H9 (cell line): ENCODE results near the gene MAPK7. TPM values are rescaled to one million over a fixed set of nuclear protein-coding genes. Genes with fewer than 3 reads are reported as not detected.

Experiments used
- DNase-seq: peaks from one replicate; pipeline ENCODE4 v3.0.0-alpha.2; 2017
- H2AFZ ChIP-seq: one replicate; pipeline ENCODE4 v1.6.1; 2013; ENCODE audit warnings: mild to moderate bottlenecking, low read length, control low read depth, moderate library complexity
- H2AK5ac ChIP-seq: 2 replicates; pipeline ENCODE4 v1.6.1; 2013; ENCODE audit warnings: low read length, control low read depth, mixed read lengths; ENCODE audit not compliant: insufficient read length
- H2BK120ac ChIP-seq: one replicate; pipeline ENCODE4 v1.6.1; 2013; ENCODE audit warnings: low read depth, mild to moderate bottlenecking, low read length, control low read depth, inconsistent platforms; ENCODE audit not compliant: poor library complexity, severe bottlenecking
- H2BK12ac ChIP-seq: 2 replicates; pipeline ENCODE4 v1.6.1; 2013; ENCODE audit warnings: low read length, control low read depth, mixed read lengths, low read depth; ENCODE audit not compliant: insufficient read length
- H2BK15ac ChIP-seq: 2 replicates; pipeline ENCODE4 v1.6.1; 2013; ENCODE audit warnings: low read depth, low read length, control low read depth
- H2BK20ac ChIP-seq: one replicate; pipeline ENCODE4 v1.6.1; 2013; ENCODE audit warnings: low read depth, mild to moderate bottlenecking, low read length, control low read depth, inconsistent platforms; ENCODE audit not compliant: poor library complexity, severe bottlenecking
- H2BK5ac ChIP-seq: 2 replicates; pipeline ENCODE4 v1.6.1; 2013; ENCODE audit warnings: low read length, control low read depth, mixed read lengths; ENCODE audit not compliant: insufficient read length
- H3K14ac ChIP-seq: 2 replicates; pipeline ENCODE4 v1.6.1; 2013; ENCODE audit warnings: low read length, control low read depth; ENCODE audit not compliant: insufficient read depth
- H3K18ac ChIP-seq: 2 replicates; pipeline ENCODE4 v1.6.1; 2013; ENCODE audit warnings: low read depth, mild to moderate bottlenecking, mixed read lengths, low read length, control low read depth; ENCODE audit not compliant: insufficient read length
- H3K23ac ChIP-seq: 2 replicates; pipeline ENCODE4 v1.6.1; 2013; ENCODE audit warnings: low read length, control low read depth, mixed read lengths, low read depth; ENCODE audit not compliant: insufficient read length
- H3K23me2 ChIP-seq: 2 replicates; pipeline ENCODE4 v1.6.1; 2013; ENCODE audit warnings: low read depth, mild to moderate bottlenecking, mixed read lengths, low read length, control low read depth; ENCODE audit not compliant: insufficient read length, poor library complexity, severe bottlenecking
- H3K27ac ChIP-seq: 2 replicates; pipeline ENCODE4 v1.5.1; 2013; ENCODE audit warnings: low read length, control low read depth, mixed read lengths, low read depth; ENCODE audit not compliant: insufficient read length
- H3K27me3 ChIP-seq: 2 replicates; pipeline ENCODE4 v1.6.1; 2013; ENCODE audit warnings: low read length, control low read depth, inconsistent platforms; ENCODE audit not compliant: insufficient read depth
- H3K4ac ChIP-seq: 2 replicates; pipeline ENCODE4 v1.6.1; 2013; ENCODE audit warnings: low read depth, mild to moderate bottlenecking, control low read depth, inconsistent platforms, low read length, moderate library complexity
- H3K4me1 ChIP-seq: 2 replicates; pipeline ENCODE4 v1.6.1; 2013; ENCODE audit warnings: low read length, control low read depth, inconsistent platforms; ENCODE audit not compliant: insufficient read depth
- H3K4me2 ChIP-seq: 2 replicates; pipeline ENCODE4 v1.6.1; 2013; ENCODE audit warnings: low read length, control low read depth, mixed read lengths; ENCODE audit not compliant: insufficient read length, insufficient read depth
- H3K56ac ChIP-seq: 2 replicates; pipeline ENCODE4 v1.6.1; 2013; ENCODE audit warnings: low read depth, mild to moderate bottlenecking, mixed read lengths, low read length, control low read depth; ENCODE audit not compliant: insufficient read length
- H3K79me1 ChIP-seq: 2 replicates; pipeline ENCODE4 v1.6.1; 2013; ENCODE audit warnings: low read depth, mild to moderate bottlenecking, moderate library complexity, low read length, control low read depth, inconsistent platforms; ENCODE audit not compliant: insufficient read depth, poor library complexity, severe bottlenecking
- H3K79me2 ChIP-seq: 2 replicates; pipeline ENCODE4 v1.6.1; 2013; ENCODE audit warnings: low read length, control low read depth, inconsistent platforms; ENCODE audit not compliant: insufficient read depth
- H3K9ac ChIP-seq: 2 replicates; pipeline ENCODE4 v1.6.1; 2013; ENCODE audit warnings: low read length, control low read depth, mixed read lengths; ENCODE audit not compliant: insufficient read length; ENCODE audit errors: extremely low read depth
- H3K9me3 ChIP-seq: one replicate; pipeline ENCODE4 v1.6.1; 2013; ENCODE audit warnings: low read depth, low read length, inconsistent platforms; ENCODE audit not compliant: control insufficient read depth
- H3T11ph ChIP-seq: one replicate; pipeline ENCODE4 v1.6.1; 2013; ENCODE audit warnings: mild to moderate bottlenecking, low read length, control low read depth, inconsistent platforms
- H4K20me1 ChIP-seq: one replicate; pipeline ENCODE4 v1.6.1; 2013; ENCODE audit not compliant: control insufficient read depth, insufficient read length, insufficient read depth
- H4K5ac ChIP-seq: 2 replicates; pipeline ENCODE4 v1.6.1; 2013; ENCODE audit warnings: low read depth, mild to moderate bottlenecking, mixed read lengths, low read length, control low read depth; ENCODE audit not compliant: insufficient read length
- H4K8ac ChIP-seq: replicated peaks from 2 replicates; pipeline ENCODE4 v1.6.1; 2013; ENCODE audit warnings: low read length, control low read depth, mixed read lengths, low read depth; ENCODE audit not compliant: insufficient read length
- H4K91ac ChIP-seq: 2 replicates; pipeline ENCODE4 v1.6.1; 2013; ENCODE audit warnings: low read depth, mild to moderate bottlenecking, moderate library complexity, mixed read lengths, low read length, control low read depth; ENCODE audit not compliant: insufficient read length
- H3K27ac Mint-ChIP-seq, 3 experiments: 2 replicates in 2 of 3; 3 replicates in 1 of 3; pipeline ENCODE4 v1.8.0; 2020 to 2021; ENCODE audit warnings: mixed read lengths in 3 of 3, mild to moderate bottlenecking in 1 of 3, moderate library complexity in 1 of 3
- H3K27me3 Mint-ChIP-seq: 2 replicates; pipeline ENCODE4 v1.8.0; 2021; ENCODE audit warnings: low read depth, mild to moderate bottlenecking, moderate library complexity, mixed read lengths
- H3K36me3 Mint-ChIP-seq, 3 experiments: 2 replicates in 2 of 3; 3 replicates in 1 of 3; pipeline ENCODE4 v1.8.0; 2020 to 2021; ENCODE audit warnings: low read depth in 3 of 3, mixed read lengths in 3 of 3; ENCODE audit not compliant: insufficient read depth in 1 of 3
- H3K4me1 Mint-ChIP-seq, 2 experiments: 2 replicates each; pipeline ENCODE4 v1.8.0; 2020; ENCODE audit warnings: mixed read lengths in 2 of 2
- H3K4me3 Mint-ChIP-seq, 2 experiments: 2 replicates in 1 of 2; 3 replicates in 1 of 2; pipeline ENCODE4 v1.8.0; 2020 to 2021; ENCODE audit warnings: mild to moderate bottlenecking in 2 of 2, mixed read lengths in 2 of 2, moderate library complexity in 1 of 2
- H3K9me3 Mint-ChIP-seq, 2 experiments: 2 replicates in 1 of 2; 3 replicates in 1 of 2; pipeline ENCODE4 v1.8.0; 2020; ENCODE audit warnings: mild to moderate bottlenecking in 2 of 2, mixed read lengths in 2 of 2, moderate library complexity in 1 of 2
- WGBS: extraction: QIAGEN DNeasy Blood & Tissue Kit; methylation state at CpG from one replicate; pipeline ENCODE4 v1.1.7; 2013; ENCODE audit warnings: missing lambda C conversion rate, low lambda C conversion rate, mixed read lengths; ENCODE audit not compliant: insufficient read length; ENCODE audit errors: extremely low coverage; 5-methylcytosine and 5-hydroxymethylcytosine counted together
- total RNA-seq: library from RNA; stranded (reverse); gene quantifications from 2 replicates; pipeline ENCODE4 v1.2.1, GENCODE V29; 2021
- TF ChIP-seq, protein P1 (sequence below): fragments of 200-600 bp; sonication (generic); conservative IDR thresholded peaks from 3 replicates; pipeline ENCODE4 v1.8.0; 2021; ENCODE audit warnings: antibody characterized with exemption, mild to moderate bottlenecking

MAPK7 gene
- total RNA-seq, 1 experiment from 2014 or later, result 43.8 TPM

DNA sequence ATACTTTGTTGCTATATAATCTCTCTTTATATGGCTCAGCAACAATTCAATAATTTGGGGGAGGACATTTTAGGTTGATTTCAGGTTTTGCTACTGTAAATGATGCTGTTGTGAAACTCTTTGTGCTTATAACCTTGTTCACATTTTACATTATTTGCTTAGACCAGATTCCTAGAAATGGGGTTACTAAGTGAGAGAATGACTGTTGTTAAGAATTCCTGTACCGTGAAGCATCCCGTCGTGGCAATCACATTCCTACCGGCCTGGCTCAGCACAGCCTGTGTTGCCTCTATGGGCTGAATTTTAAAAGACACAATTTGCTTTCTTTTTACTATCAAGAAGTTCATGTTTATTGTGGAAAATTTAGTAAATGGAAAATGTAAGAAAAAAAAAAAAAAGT lies 47.2 kb upstream of the MAPK7 start:
- H3K36me3 Mint-ChIP-seq, result peaks cover 11 to 41% (median 36%) of the 10 kb centered on the region in 3 experiments; a peak in 6 of 7 replicates
- no peak overlapping the region for H3K27ac ChIP-seq

More for the DNA sequence above, 47.2 kb upstream of the MAPK7 start:
- no peak overlapping the region for H3K18ac ChIP-seq
- no peak overlapping the region for H2AK5ac ChIP-seq
- no CpG with 5 or more reads among the region's 4 CpGs for WGBS
- H3K4me3 Mint-ChIP-seq, result no peak overlapping the region
- no peak overlapping the region for H2BK20ac ChIP-seq
- TF ChIP-seq, protein P1, sequence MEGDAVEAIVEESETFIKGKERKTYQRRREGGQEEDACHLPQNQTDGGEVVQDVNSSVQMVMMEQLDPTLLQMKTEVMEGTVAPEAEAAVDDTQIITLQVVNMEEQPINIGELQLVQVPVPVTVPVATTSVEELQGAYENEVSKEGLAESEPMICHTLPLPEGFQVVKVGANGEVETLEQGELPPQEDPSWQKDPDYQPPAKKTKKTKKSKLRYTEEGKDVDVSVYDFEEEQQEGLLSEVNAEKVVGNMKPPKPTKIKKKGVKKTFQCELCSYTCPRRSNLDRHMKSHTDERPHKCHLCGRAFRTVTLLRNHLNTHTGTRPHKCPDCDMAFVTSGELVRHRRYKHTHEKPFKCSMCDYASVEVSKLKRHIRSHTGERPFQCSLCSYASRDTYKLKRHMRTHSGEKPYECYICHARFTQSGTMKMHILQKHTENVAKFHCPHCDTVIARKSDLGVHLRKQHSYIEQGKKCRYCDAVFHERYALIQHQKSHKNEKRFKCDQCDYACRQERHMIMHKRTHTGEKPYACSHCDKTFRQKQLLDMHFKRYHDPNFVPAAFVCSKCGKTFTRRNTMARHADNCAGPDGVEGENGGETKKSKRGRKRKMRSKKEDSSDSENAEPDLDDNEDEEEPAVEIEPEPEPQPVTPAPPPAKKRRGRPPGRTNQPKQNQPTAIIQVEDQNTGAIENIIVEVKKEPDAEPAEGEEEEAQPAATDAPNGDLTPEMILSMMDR, result no peak
- no peak overlapping the region for H2AFZ ChIP-seq
- H3K9ac ChIP-seq, result no peak overlapping the region
- no peak overlapping the region for H3K4me2 ChIP-seq
- H3K4ac ChIP-seq, result no peak overlapping the region
- no peak overlapping the region for H4K91ac ChIP-seq
- peaks cover 4 to 34% of the 10 kb centered on the region in 2 experiments for H3K4me1 Mint-ChIP-seq
- no peak overlapping the region for H3K27ac Mint-ChIP-seq
- no peak overlapping the region for H3K14ac ChIP-seq
- no peaks in the 10 kb centered on the region for H3K27me3 Mint-ChIP-seq
- no peaks in the 10 kb centered on the region for H3K9me3 ChIP-seq
- no peak for DNase-seq
- H4K5ac ChIP-seq, result no peak overlapping the region
- H3K23me2 ChIP-seq, result no peaks in the 10 kb centered on the region
- H3K56ac ChIP-seq, result no peak overlapping the region
- H2BK5ac ChIP-seq, result no peak overlapping the region
- H2BK15ac ChIP-seq, result no peak overlapping the region
- H3K9me3 Mint-ChIP-seq, result peaks cover 0 to under 1% of the 10 kb centered on the region in 2 experiments; a peak in 1 of 5 replicates
- no peaks in the 10 kb centered on the region for H3K4me1 ChIP-seq
- no peaks in the 10 kb centered on the region for H3K27me3 ChIP-seq
- no peak overlapping the region for H3K23ac ChIP-seq
- no peaks in the 10 kb centered on the region for H3K79me2 ChIP-seq
- H3T11ph ChIP-seq, result no peak overlapping the region
- H2BK120ac ChIP-seq, result no peak overlapping the region
- no peak overlapping the region for H2BK12ac ChIP-seq
- H4K8ac ChIP-seq, result no peak overlapping the region
- H3K79me1 ChIP-seq, result no peaks in the 10 kb centered on the region
- no peaks in the 10 kb centered on the region for H4K20me1 ChIP-seq
